ENCODE data around the gene GAL3ST3.

DNA sequence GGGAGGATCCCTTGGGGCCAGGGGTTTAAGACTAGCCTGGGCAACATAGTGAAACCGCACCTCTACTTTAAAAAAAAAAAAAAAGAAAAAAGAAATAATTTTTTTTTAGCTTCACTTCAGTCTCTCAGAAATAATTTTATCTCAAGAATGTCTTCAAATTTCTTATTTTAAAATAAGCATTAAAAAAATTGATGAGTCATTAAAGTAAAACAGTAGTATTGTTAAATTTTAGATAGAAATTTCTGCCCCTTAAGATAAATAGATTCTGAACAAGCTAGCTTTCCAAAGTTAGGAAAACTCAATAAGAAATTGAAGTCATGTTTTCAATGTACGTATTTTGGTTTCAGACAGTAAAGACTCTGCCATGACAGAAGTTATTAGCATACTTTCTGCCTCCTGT, 13.4 kb upstream of the GAL3ST3 start:
- TF ChIP-seq, protein P1, sequence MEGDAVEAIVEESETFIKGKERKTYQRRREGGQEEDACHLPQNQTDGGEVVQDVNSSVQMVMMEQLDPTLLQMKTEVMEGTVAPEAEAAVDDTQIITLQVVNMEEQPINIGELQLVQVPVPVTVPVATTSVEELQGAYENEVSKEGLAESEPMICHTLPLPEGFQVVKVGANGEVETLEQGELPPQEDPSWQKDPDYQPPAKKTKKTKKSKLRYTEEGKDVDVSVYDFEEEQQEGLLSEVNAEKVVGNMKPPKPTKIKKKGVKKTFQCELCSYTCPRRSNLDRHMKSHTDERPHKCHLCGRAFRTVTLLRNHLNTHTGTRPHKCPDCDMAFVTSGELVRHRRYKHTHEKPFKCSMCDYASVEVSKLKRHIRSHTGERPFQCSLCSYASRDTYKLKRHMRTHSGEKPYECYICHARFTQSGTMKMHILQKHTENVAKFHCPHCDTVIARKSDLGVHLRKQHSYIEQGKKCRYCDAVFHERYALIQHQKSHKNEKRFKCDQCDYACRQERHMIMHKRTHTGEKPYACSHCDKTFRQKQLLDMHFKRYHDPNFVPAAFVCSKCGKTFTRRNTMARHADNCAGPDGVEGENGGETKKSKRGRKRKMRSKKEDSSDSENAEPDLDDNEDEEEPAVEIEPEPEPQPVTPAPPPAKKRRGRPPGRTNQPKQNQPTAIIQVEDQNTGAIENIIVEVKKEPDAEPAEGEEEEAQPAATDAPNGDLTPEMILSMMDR (conservative IDR thresholded peaks at IDR 0.05), result no peak
- TF ChIP-seq ZFX (IDR thresholded peaks at IDR 0.05), result no peak
